Measurements from ENCODE around the gene LRRC51.

The LRRC51 gene

GRCh38 chr11:72111300-72112142 is 30.9 kb downstream of the LRRC51 start:
- DNase-seq (ENCODE audit: extremely low read depth, low read depth) = no peak
- TF ChIP-seq CTCF (IDR thresholded peaks at IDR 0.05; ENCODE audit: low read depth, low read length) = no peak

- no peak for TF ChIP-seq CTCF (IDR thresholded peaks at IDR 0.05; ENCODE audit: low read depth, low read length)
- peak; percentile 99 for DNase-seq (ENCODE audit: extremely low read depth, low read depth)
Observed at GRCh38 chr11:72112143-72112977, 31.7 kb downstream of the LRRC51 start, which contains the start of gene ANAPC15. Gene ANAPC15 (minus strand): TSS chr11:72112695. CDS start chr11:72111276, 1,419 bp downstream.

- TF ChIP-seq CTCF (IDR thresholded peaks at IDR 0.05; ENCODE audit: low read depth, low read length) = no peak
- no peak for DNase-seq (ENCODE audit: extremely low read depth, low read depth)
Observed at GRCh38 chr11:72112978-72113808, 32.5 kb downstream of the LRRC51 start.

- no peak for TF ChIP-seq CTCF (IDR thresholded peaks at IDR 0.05; ENCODE audit: low read depth, low read length)
Observed at GRCh38 chr11:72114570-72114969, 33.9 kb downstream of the LRRC51 start.

GRCh38 chr11:72116019-72116755 is 35.5 kb downstream of the LRRC51 start:
- no peak for DNase-seq (ENCODE audit: extremely low read depth, low read depth)
- TF ChIP-seq CTCF (IDR thresholded peaks at IDR 0.05; ENCODE audit: low read depth, low read length) = no peak

More at GRCh38 chr11:72114570-72114969, 33.9 kb downstream of the LRRC51 start:
- no peak for DNase-seq (ENCODE audit: extremely low read depth, low read depth)

- no peak for DNase-seq (ENCODE audit: extremely low read depth, low read depth)
- no peak for TF ChIP-seq CTCF (IDR thresholded peaks at IDR 0.05; ENCODE audit: low read depth, low read length)
Observed at GRCh38 chr11:72119198-72119597, 38.5 kb downstream of the LRRC51 start.

Data from AG09319 (cell line).